Astrocyte (in vitro differentiated cells and primary cell): ENCODE data around the gene MEGF6.

Experiments used
- EZH2 ChIP-seq: IDR thresholded peaks from 2 replicates; pipeline ENCODE4 v1.6.1; 2012; ENCODE audit warnings: mild to moderate bottlenecking, low read length, inconsistent platforms; ENCODE audit not compliant: insufficient read depth
- TF ChIP-seq, protein P1 (sequence below): IDR thresholded peaks from 2 replicates; pipeline ENCODE4 v1.5.1; 2011; ENCODE audit warnings: low read depth, mild to moderate bottlenecking, inconsistent platforms, low read length, moderate library complexity; ENCODE audit not compliant: insufficient read depth

DNA sequence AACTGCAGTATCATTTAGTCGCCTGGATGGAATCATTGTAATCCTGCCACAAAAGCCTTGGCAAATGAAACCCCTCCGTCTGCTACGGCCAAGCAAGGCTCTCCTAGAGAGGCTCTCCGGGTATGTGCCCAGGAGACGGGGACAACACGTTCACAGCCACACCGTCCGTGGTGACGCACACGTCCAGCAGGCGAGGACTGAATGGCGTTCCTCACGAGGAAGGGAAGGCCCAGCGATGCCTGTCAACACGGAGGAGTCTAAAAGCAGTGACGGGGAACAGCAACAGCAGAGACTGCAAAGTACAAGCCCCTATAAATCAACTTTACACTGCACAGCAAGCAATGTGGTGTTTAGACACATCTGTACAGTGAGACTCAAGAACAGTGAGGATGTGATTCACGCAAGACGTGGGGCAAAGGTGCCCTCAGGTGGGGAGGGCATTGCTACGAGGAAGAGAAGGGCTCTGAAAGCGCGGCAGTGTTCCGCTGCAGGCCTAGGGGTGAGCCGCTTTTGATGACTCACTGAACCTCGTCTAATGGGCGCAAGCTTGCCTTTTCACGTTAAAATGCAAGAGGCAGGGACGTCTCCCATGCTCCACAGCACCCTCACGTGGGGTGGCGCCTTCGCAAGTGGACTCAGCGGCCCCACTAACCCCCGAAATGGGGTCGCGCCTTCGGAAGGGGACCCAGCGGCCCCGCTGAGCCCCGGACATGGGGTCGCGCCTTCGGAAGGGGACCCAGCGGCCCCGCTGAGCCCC is 31.8 kb upstream of the MEGF6 start:
- TF ChIP-seq, protein P1, sequence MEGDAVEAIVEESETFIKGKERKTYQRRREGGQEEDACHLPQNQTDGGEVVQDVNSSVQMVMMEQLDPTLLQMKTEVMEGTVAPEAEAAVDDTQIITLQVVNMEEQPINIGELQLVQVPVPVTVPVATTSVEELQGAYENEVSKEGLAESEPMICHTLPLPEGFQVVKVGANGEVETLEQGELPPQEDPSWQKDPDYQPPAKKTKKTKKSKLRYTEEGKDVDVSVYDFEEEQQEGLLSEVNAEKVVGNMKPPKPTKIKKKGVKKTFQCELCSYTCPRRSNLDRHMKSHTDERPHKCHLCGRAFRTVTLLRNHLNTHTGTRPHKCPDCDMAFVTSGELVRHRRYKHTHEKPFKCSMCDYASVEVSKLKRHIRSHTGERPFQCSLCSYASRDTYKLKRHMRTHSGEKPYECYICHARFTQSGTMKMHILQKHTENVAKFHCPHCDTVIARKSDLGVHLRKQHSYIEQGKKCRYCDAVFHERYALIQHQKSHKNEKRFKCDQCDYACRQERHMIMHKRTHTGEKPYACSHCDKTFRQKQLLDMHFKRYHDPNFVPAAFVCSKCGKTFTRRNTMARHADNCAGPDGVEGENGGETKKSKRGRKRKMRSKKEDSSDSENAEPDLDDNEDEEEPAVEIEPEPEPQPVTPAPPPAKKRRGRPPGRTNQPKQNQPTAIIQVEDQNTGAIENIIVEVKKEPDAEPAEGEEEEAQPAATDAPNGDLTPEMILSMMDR = no peak
- TF ChIP-seq EZH2 = no peak
